Measurements from ENCODE around the gene WNT5A.

The WNT5A gene

DNA sequence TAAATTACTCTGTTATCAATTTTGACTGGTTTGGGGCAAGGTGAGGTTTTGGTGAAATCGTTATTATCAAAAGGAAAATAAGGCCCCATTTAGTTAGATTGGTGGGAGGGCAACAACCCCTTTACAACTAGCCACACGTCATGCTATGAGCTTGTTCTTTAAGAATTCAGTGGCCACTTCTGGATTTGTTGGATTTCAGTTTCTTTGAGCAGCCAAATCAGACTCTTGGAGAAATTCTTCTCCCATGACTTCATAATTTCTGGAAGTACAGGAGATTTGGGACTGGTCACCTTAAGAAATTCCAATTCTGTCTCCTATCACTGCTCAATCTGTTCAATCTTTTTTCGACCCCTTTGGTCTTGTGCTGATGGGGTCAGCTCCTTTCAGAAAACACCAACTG is 14.8 kb upstream of the WNT5A start:
- Histone ChIP-seq H3K4me3 (ENCODE audit: low read length) (no peak overlapping the region), H3K9ac (ENCODE audit: low read depth, low read length) (no peak overlapping the region), H3K9me3 (ENCODE audit: insufficient read depth, low read depth, low read length) (no peaks in the 10 kb centered on the region), H3K27ac (ENCODE audit: low read length) (no peak overlapping the region), H3K4me1 (ENCODE audit: insufficient read depth, low read length) (0 out of 2 replicates have a peak, but pooled peaks cover 3% of the 10 kb centered on the region), H3K27me3 (ENCODE audit: insufficient read depth, low read length) (no peaks in the 10 kb centered on the region), H3K36me3 (ENCODE audit: insufficient read depth, low read depth, low read length) (no peaks in the 10 kb centered on the region)

DNA sequence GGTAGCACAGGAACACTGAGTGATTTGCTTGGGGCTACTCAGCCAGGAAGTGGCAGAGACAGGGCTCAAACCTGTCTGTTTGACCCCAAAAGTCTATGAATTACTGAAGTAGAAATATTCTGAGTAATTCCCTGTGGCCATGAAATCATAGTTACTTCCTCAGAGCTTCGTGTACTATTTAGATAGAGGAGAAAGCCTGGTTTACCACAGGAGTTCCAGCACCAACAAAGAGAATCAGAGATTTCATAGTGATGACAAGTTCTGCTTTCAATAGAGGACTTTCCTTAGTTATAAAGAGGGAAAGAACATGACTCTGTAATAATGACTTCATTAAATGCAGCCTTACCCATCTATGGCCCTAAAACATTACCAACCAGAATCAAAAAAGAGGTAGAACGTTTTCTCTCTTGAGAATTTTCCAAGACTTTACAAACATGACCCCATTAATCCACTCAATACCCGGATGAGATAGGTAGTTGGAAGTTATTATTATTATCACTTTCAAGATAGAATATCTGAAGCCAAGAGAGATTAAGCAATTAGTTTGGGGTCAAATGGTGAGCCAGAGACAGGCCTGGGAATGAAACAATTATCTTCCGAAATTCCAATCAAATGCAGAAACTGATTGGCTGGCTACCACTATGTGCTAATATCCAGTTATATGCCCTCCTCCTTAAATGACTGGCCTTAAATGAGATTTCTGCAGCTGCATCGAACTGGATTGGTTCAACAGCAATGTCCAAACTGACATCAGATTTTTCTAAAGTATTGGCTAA is 13.6 kb upstream of the WNT5A start:
- no peak overlapping the region for H3K4me3 ChIP-seq (ENCODE audit: low read length)
- H3K4me1 ChIP-seq (ENCODE audit: insufficient read depth, low read length) = 0 out of 2 replicates have a peak, but pooled peaks cover 3% of the 10 kb centered on the region
- H3K9ac ChIP-seq (ENCODE audit: low read depth, low read length) = no peak overlapping the region
- H3K27ac ChIP-seq (ENCODE audit: low read length) = no peak overlapping the region
- H3K27me3 ChIP-seq (ENCODE audit: insufficient read depth, low read length) = no peaks in the 10 kb centered on the region
- no peaks in the 10 kb centered on the region for H3K36me3 ChIP-seq (ENCODE audit: insufficient read depth, low read depth, low read length)
- H3K9me3 ChIP-seq (ENCODE audit: insufficient read depth, low read depth, low read length) = no peaks in the 10 kb centered on the region

GRCh38 chr3:55498520-55498919 is 11.4 kb upstream of the WNT5A start:
- H3K27ac ChIP-seq (ENCODE audit: low read length) = no peak overlapping the region
- no peak overlapping the region for H3K4me3 ChIP-seq (ENCODE audit: low read length)
- no peaks in the 10 kb centered on the region for H3K4me1 ChIP-seq (ENCODE audit: insufficient read depth, low read length)
- H3K9me3 ChIP-seq (ENCODE audit: insufficient read depth, low read depth, low read length) = no peaks in the 10 kb centered on the region
- no peak overlapping the region for H3K9ac ChIP-seq (ENCODE audit: low read depth, low read length)
- H3K36me3 ChIP-seq (ENCODE audit: insufficient read depth, low read depth, low read length) = no peaks in the 10 kb centered on the region
- H3K27me3 ChIP-seq (ENCODE audit: insufficient read depth, low read length) = no peaks in the 10 kb centered on the region

DNA sequence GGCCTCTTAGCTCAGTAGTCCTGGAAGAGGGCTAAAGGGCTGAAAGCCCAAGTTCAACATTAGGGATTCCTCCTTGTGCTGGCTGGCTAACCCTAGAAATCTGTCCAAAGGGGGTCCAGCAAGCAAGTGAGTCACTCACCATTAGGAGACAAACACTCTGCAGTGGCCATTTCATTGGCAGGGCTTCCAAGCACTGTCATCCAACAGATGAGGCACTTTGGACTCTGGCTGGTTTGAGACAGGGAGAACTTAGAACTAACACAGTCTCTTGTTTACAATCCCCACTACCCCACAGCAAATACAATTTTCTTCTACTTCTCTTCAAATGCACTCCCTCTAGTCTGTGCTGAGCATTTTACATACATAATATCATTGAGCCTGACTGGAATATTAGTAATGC is 10.1 kb upstream of the WNT5A start:
- H3K36me3 ChIP-seq (ENCODE audit: insufficient read depth, low read depth, low read length) = no peaks in the 10 kb centered on the region
- H3K4me3 ChIP-seq (ENCODE audit: low read length) = no peak overlapping the region
- no peaks in the 10 kb centered on the region for H3K9me3 ChIP-seq (ENCODE audit: insufficient read depth, low read depth, low read length)
- H3K27ac ChIP-seq (ENCODE audit: low read length) = no peak overlapping the region
- no peak overlapping the region for H3K9ac ChIP-seq (ENCODE audit: low read depth, low read length)
- no peaks in the 10 kb centered on the region for H3K4me1 ChIP-seq (ENCODE audit: insufficient read depth, low read length)
- H3K27me3 ChIP-seq (ENCODE audit: insufficient read depth, low read length) = peaks cover 8% of the 10 kb centered on the region

DNA sequence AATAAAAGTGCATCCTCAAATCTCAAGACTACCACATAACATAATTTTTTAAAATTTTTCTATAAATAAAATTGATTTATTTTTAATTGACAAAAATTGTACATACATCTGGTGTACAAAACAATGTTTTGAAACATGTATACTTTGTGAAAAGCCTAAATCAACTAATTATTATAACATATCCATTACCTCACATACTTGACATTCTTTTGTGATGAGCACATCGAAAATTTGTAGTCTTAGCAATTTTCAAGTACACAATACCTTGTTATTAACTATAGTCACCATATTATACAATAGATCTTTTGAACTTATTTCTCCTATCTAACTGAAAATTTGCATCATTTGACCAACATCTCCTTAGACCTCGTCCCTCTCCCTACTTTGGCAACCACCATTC is 7.9 kb upstream of the WNT5A start:
- H3K9me3 ChIP-seq (ENCODE audit: insufficient read depth, low read depth, low read length) = no peaks in the 10 kb centered on the region
- H3K36me3 ChIP-seq (ENCODE audit: insufficient read depth, low read depth, low read length) = no peaks in the 10 kb centered on the region
- peaks cover 8% of the 10 kb centered on the region for H3K4me1 ChIP-seq (ENCODE audit: insufficient read depth, low read length)
- no peak overlapping the region for H3K27ac ChIP-seq (ENCODE audit: low read length)
- H3K4me3 ChIP-seq (ENCODE audit: low read length) = no peak overlapping the region
- H3K9ac ChIP-seq (ENCODE audit: low read depth, low read length) = no peak overlapping the region
- peaks cover 31% of the 10 kb centered on the region for H3K27me3 ChIP-seq (ENCODE audit: insufficient read depth, low read length)

GRCh38 chr3:55492976-55493375 is 5.9 kb upstream of the WNT5A start:
- H3K27ac ChIP-seq (ENCODE audit: low read length) = no peak overlapping the region
- no peak overlapping the region for H3K9ac ChIP-seq (ENCODE audit: low read depth, low read length)
- no peak overlapping the region for H3K4me3 ChIP-seq (ENCODE audit: low read length)
- H3K27me3 ChIP-seq (ENCODE audit: insufficient read depth, low read length) = peaks cover 48% of the 10 kb centered on the region
- H3K9me3 ChIP-seq (ENCODE audit: insufficient read depth, low read depth, low read length) = no peaks in the 10 kb centered on the region
- peaks cover 12% of the 10 kb centered on the region for H3K4me1 ChIP-seq (ENCODE audit: insufficient read depth, low read length)
- H3K36me3 ChIP-seq (ENCODE audit: insufficient read depth, low read depth, low read length) = no peaks in the 10 kb centered on the region

DNA sequence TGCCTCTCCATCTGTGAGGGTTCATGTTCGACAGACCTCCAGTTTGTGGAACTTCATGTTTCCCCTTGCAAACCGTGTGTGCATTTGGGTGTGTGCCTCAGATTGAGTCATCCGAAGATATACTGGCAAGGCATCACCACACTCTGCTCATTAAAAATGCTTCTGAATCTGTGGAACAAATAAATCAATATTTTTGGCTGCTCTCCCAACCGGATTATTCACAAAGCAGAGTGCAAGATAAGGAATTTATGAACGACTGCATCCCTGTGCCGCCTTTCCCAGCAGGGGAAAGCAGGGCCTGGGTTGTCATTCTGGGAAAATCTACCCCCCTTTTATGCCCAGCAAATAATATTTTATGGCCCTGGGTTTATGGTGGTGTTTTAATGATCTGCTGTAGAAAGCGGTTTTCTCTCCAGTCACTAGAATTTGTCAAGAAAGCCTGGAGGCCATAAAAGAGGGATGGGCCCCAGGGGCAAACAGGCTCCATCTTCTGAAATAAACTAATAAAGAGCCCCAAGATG is 4.2 kb upstream of the WNT5A start:
- H3K9ac ChIP-seq (ENCODE audit: low read depth, low read length) = no peak overlapping the region
- H3K9me3 ChIP-seq (ENCODE audit: insufficient read depth, low read depth, low read length) = no peaks in the 10 kb centered on the region
- no peak overlapping the region for H3K4me3 ChIP-seq (ENCODE audit: low read length)
- H3K27me3 ChIP-seq (ENCODE audit: insufficient read depth, low read length) = peaks cover 64% of the 10 kb centered on the region
- no peaks in the 10 kb centered on the region for H3K36me3 ChIP-seq (ENCODE audit: insufficient read depth, low read depth, low read length)
- H3K4me1 ChIP-seq (ENCODE audit: insufficient read depth, low read length) = peaks cover 12% of the 10 kb centered on the region
- H3K27ac ChIP-seq (ENCODE audit: low read length) = no peak overlapping the region

DNA sequence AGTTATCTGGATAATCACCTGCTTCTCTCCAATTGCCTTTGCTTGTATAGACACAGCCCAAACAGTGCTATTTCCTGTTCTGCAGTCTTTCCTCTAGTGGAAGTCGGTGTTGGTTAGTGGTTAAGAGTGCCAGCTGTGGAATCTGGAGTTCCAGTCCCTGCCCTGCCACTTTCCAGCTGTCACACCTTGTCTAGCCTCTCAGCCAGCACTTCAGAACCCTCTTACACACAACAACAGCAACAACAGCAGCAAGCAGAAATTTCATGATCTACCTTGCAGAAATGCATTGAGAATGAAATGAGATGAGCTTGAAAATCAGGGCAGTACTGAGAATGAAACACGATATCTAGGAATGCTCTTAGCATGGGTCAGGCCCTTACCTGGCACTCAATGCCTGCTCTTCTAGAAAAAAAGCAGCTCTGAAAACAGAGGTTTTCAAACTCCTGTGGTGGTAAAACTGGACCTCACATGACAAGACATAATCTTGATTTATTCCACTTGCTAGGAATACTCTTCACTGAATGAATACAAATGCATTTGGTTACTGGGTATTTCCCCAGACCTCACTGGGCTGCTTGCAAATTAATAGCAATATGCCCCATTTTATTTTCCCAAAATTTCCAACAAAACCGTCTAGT is 3.3 kb upstream of the WNT5A start:
- peak overlapping the region; percentile 89; the same call in 1 of the 2 replicates for H3K4me3 ChIP-seq (ENCODE audit: low read length)

DNA sequence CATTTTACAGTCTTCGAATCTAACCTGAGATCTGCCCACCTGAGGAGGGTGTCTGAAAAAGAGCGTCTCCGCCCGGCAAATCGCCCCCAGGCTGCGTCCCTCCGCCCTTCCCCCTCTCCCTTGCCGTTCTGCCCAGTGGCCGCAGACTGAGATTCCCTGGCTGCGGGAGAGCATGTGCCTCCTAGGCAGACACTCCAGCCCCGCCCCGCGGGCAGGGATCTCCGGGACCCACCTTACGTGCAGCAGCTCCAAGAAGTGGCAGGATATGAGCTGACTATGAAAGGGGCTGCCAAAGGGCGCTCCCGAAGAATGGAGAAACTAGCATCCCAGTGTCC is 2.7 kb upstream of the WNT5A start:
- Histone ChIP-seq H3K36me3 (ENCODE audit: insufficient read depth, low read depth, low read length) (no peaks in the 10 kb centered on the region), H3K27ac (ENCODE audit: low read length) (no peak overlapping the region), H3K9me3 (ENCODE audit: insufficient read depth, low read depth, low read length) (no peaks in the 10 kb centered on the region), H3K4me3 (ENCODE audit: low read length) (peak overlapping the region; percentile 89), H3K9ac (ENCODE audit: low read depth, low read length) (peak overlapping the region; percentile 32; the same call in 1 of the 2 replicates), H3K4me1 (ENCODE audit: insufficient read depth, low read length) (peaks cover 12% of the 10 kb centered on the region), H3K27me3 (ENCODE audit: insufficient read depth, low read length) (peaks cover 79% of the 10 kb centered on the region)

More for the DNA sequence above, 3.3 kb upstream of the WNT5A start:
- H3K9ac ChIP-seq (ENCODE audit: low read depth, low read length) = no peak overlapping the region
- no peaks in the 10 kb centered on the region for H3K36me3 ChIP-seq (ENCODE audit: insufficient read depth, low read depth, low read length)
- H3K4me1 ChIP-seq (ENCODE audit: insufficient read depth, low read length) = peaks cover 12% of the 10 kb centered on the region
- H3K27me3 ChIP-seq (ENCODE audit: insufficient read depth, low read length) = peaks cover 73% of the 10 kb centered on the region
- H3K9me3 ChIP-seq (ENCODE audit: insufficient read depth, low read depth, low read length) = no peaks in the 10 kb centered on the region
- no peak overlapping the region for H3K27ac ChIP-seq (ENCODE audit: low read length)

GRCh38 chr3:55488398-55489055 is 1.4 kb upstream of the WNT5A start:
- Histone ChIP-seq H3K36me3 (ENCODE audit: insufficient read depth, low read depth, low read length) (no peaks in the 10 kb centered on the region), H3K27ac (ENCODE audit: low read length) (no peak overlapping the region), H3K4me3 (ENCODE audit: low read length) (peak overlapping the region; percentile 89), H3K4me1 (ENCODE audit: insufficient read depth, low read length) (peaks cover 12% of the 10 kb centered on the region), H3K9ac (ENCODE audit: low read depth, low read length) (peak overlapping the region; percentile 52; the same call in 1 of the 2 replicates), H3K9me3 (ENCODE audit: insufficient read depth, low read depth, low read length) (peaks cover 2% of the 10 kb centered on the region; the same call in 1 of the 2 replicates), H3K27me3 (ENCODE audit: insufficient read depth, low read length) (peaks cover 91% of the 10 kb centered on the region)

- no peak overlapping the region for H3K27ac ChIP-seq (ENCODE audit: low read length)
- peak overlapping the region; percentile 67; the same call in 1 of the 2 replicates for H3K9ac ChIP-seq (ENCODE audit: low read depth, low read length)
- H3K36me3 ChIP-seq (ENCODE audit: insufficient read depth, low read depth, low read length) = no peaks in the 10 kb centered on the region
- H3K4me3 ChIP-seq (ENCODE audit: low read length) = peak overlapping the region; percentile 89
- peaks cover 7% of the 10 kb centered on the region; the same call in 1 of the 2 replicates for H3K9me3 ChIP-seq (ENCODE audit: insufficient read depth, low read depth, low read length)
- H3K4me1 ChIP-seq (ENCODE audit: insufficient read depth, low read length) = peaks cover 12% of the 10 kb centered on the region
- peaks cover 95% of the 10 kb centered on the region for H3K27me3 ChIP-seq (ENCODE audit: insufficient read depth, low read length)
These were observed 505 bp upstream of the WNT5A start for GRCh38 chr3:55487381-55488241.

Data from iPS-20b (cell line).